ENCODE results near the gene CCT8.

The CCT8 gene, protein sequence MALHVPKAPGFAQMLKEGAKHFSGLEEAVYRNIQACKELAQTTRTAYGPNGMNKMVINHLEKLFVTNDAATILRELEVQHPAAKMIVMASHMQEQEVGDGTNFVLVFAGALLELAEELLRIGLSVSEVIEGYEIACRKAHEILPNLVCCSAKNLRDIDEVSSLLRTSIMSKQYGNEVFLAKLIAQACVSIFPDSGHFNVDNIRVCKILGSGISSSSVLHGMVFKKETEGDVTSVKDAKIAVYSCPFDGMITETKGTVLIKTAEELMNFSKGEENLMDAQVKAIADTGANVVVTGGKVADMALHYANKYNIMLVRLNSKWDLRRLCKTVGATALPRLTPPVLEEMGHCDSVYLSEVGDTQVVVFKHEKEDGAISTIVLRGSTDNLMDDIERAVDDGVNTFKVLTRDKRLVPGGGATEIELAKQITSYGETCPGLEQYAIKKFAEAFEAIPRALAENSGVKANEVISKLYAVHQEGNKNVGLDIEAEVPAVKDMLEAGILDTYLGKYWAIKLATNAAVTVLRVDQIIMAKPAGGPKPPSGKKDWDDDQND

DNA sequence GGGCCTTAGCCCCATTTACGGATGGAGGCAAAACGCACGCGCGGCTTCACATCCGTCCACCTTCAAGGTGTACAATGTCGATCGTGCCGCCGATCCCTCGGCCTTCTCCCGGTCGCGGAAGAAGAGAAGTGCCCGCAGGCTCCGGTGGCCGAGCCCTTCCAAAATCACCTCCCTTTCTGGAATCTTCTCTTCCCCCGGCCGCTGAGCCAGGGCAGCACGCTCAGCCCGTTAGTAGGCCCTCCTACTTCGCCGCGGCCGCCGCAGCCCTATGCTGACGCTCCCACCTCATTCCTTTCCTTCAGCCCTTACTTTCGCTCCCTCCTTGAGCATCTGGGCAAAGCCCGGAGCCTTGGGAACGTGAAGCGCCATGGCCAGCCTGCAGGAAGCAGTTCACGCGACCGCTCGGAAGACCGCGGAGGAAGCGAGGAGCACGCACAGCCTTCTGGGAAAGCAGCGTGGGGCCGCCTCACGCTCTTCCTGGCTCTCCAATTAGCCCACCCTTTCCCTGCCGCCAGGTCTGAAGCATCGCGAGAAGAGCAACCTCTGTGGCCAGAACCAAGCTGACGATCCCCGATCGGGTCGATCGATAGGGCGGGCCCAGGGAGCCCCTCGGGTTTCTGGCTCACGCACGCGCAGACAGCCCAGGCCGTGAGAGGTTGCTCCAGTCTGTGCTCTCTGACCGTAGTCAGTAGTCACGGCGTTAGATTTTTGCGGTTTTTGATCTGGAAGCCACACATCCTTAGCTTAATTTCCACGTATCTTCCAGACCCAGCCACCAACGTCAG, at the start of gene CCT8:
Gene CCT8 (minus strand): TSS at position 427 of the 785 bp plus-strand sequence. CDS start 58 bp downstream, at position 369.
- DNase-seq = peak; percentile 100

DNA sequence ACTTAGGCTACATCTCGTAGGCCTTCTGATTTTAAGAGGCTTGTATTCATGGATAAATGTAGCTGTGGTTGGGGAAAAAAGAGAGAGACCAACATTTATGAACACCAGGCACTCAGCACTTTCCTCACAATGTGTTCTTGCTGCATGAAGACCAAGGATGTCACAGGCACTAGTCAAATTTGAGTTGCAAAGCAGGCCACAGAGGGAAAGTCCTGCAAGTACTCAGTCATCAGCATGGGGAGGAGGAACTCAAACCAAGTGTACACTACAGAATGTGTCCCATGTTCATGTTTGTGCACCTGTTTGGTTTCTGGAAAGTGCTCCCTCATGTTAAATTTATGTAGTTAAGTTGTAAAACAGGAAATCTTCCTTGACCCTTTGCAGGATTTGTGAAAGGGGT, 48.3 kb upstream of the CCT8 start:
- DNase-seq = no peak

DNA sequence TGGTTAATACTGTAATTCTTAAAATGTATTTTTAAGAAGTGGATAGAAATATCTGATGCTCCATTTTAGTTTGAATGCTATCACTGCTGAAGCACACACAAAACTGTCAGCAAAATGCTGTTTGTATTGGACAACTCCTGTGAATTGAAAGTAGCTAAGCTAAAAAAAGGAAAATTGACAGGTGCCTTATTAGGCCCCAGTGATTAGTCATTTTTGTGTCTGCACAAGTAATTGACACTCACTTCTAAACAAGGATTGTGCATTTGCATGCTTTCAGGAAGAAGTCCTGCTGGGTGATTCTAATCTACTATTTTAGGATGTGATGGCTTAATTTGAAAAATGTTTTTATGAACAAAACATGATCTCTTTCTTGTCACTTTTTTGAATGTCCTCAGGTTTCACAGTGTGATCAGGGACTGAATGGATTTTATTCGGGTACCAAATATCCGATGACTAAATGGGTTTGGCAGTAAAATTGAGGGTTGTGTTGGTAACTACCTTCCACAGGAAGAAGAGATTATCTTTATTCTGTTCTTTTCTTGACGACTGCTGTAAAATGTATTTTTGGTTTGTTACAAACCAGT, 44.0 kb upstream of the CCT8 start:
- DNase-seq = no peak

DNA sequence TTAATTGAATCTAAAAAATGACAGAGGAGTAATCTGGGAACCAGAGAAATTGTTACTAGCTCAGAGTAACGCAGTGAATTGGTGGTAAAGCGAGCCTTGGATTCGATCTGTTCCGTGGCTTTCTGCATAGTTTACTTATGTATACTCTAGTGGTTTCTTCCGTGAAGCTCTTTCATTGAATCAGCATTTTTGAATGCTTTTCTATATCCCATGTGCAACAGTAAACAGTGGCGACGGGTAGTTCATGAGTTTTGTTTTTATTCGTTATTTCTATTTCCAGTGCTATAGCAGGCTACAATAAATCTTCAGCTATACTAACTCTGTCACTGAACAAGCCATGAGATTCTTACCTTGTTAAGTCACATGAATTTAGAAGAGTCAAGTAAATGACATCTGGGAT, 42.5 kb upstream of the CCT8 start:
- DNase-seq = no peak

DNA sequence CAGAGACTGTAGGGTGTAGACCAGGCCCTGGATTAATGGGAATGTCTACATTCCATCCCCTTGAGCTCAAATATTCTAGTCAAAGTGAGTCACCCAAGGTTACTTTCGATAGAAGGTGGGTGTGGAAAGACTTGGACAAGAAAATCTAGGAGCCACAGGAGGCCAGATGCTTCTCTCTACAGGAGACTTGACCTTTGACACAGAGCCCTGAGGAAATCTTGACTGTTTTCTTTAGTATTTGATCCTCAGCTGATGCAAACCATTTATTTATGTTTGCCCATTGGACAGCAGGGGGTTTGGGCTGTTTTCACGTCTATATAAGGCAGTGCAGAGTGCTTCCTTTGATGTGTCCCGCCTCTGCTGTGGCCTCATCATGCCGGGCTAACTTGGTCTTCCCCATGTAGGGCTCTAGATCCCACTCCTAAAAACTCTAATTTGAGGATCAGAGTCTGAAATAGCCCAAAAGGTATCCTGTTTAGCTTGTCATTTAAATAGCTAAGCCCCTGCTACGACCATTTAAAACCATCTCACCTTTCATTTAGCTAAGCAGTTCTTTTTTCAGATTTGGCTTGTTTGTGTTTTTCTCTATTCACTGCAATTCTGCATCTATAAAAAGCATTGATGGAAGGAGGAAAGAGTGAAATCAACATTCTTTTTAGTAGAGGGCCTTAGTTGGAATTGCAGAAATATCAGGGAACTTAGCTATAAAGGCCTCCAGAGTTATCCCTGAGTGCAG, 41.5 kb upstream of the CCT8 start:
- DNase-seq = peak; percentile 89

DNA sequence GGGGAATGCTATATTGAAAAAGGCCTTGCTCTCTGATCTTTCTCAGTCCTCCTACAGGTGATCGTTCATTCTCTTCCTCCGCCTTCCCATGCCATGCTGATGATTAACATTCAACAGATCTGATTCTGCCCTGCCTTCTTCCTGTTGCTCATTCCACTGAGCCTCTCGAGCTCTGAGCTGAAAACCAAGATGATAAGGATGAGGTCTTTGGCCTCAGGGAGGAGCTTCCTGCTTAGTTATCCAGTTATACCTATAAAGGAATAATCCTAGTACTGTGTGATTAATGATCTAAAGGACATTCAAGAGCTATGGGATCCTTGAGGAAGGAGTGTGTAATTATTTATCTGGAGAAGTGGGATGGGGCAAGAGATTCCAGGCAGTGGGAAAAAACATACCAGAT, 31.8 kb upstream of the CCT8 start:
- DNase-seq = peak; percentile 42

DNA sequence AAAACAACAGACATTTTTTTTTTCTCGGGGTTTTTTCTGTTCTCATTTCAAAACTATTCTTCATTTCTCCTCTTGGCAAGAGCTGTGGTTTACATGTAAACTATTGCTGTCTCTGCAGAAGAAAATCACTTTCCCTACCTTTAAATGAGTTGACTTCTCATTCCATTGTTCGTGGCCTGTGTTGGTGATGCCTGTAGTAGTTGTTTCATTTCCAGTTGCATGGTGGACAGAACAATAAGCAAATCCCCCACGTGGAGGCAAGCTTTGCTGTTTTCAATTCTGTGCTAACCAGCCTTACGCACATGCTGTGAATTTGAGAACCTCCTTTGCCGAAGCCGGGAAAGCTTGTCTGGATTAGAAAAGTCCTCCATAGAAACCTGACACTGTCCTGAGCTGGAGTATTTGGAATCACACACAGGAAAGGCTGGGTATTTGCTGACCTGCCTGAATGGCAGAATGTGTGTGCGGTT, 30.8 kb upstream of the CCT8 start:
- peak; percentile 47 for DNase-seq

DNA sequence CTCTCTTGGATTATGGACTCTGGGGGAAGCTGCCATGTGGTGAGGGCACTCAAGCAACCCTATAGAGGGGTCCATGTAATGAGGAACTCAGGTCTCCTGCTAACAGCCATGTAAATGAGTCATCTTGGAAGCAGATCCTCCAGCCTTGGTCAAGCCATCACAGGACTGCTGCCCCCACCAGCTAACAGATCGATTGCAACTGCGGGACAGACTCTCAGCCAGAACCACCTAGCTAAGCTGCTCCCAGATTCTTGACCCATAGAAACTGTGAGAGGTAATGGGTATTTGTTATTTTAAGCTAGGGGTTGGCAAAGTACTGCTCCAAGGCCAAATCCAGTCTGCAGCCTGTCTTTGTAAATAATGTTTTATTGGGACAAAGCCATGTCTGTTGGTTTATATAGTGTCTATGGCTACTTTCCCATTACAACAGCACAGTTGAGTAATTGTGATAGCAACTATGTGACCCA, 29.4 kb upstream of the CCT8 start:
- DNase-seq = no peak

DNA sequence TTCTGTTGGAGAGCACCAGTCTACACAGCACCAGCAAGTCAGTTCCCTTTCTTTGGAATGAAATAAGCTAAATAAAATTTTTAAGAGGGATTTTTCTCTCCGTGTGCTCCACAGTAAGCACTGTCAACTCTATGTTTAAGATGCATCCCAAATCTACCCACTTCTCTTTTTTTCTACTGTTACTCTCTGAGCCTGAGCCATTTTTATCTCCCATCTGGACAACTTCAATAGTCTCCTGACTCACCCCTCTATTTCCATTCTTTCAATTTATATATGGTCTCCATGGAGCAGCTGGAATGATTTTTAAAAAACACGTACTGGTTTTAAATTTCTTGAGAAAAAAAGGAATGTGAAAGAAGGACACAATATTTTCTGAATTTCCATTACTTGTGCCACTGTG, 24.7 kb upstream of the CCT8 start:
- DNase-seq = peak; percentile 24

DNA sequence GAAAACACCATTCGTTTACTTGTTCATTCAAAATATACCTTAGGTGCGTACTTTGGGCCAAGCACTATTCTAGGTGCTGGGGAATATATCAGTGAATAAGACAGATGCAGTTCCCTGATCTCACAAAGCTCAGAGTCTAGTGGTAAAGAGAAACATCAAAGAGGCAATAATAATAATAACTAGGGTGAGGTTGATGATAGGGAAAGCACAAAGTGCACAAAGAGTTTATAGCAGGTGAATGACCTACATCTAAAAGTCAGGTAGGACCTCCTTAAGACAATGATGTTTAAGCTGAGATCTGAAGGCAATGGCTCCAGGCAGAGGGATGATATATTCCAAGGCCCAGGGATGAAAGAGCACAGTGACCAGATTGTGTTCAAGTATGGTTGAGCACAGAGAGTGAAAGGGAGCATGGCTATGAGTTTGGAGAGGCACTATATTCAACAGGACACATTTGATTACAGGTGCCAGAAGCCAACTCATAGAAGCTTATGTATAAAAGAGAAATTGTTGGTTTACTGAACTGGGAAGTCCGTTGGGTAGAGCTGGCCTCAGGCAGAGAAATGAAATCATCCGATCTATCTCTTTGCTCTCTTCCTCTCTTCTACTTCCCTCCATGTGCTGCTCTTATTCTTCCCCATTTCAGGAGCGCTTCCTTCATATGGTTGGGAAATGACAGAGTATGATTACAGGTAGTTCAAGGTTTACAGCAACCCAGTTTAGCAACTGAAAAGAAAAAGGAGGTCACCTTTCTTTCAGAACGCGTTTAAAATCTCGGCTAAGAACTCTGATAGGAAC, 23.0 kb upstream of the CCT8 start:
- DNase-seq = no peak

DNA sequence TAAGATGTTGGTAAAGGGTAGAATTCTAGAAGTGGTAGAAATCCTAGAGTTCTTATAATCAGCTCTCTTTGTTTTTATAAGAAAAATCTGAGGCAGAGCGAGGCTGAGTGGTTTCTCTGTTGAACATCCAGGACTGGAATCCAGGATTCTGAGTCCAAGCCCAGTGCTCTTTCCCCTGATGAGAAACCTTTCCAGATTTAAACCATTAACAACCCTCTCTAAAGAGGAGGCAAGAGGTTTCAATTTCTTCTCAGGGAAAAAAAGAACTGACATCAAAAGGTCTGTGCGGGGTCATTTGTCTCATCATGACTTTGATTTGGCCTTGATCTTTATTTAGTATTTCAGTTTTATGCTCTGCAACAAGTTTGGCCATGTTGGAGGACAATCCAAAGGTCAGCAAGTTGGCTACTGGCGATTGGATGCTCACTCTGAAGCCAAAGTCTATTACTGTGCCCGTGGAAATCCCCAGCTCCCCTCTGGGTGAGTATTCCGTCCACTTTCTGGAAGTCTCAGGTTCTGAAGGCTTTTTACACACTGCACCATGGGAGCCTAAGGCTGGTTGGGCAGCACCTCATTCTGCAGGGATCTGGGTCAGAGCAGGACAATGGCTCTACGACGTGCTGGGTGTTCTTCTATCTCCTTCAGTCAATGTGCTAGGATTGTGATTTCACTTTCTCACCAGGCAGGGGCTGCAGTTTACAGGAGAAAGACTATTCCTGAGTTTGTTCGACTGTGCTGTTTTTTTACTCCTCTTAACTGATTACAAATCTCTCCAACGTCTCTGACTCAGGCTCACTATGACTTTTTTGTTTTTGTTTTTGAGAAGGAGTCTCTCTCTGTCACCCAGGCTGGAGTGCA, 18.9 kb upstream of the CCT8 start:
- DNase-seq = no peak

DNA sequence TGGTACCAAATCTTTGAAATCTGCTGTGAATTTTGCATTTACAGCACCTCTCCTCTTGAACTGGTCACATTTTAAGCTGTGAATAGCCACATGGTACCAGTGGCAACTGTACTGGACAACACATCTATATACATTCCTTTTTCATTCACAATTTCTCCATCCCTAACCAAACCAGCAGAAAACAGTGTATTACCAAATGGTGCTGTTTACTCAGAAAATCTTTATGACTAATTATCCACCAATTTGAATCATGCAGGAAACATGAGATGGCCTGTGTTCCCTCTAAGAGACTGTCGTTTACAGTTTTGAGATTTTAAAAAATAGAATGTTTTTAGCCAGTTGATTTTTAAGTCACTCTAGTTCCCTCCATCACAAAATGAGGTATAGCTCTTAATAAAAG, 17.6 kb upstream of the CCT8 start:
- peak; percentile 71 for DNase-seq

DNA sequence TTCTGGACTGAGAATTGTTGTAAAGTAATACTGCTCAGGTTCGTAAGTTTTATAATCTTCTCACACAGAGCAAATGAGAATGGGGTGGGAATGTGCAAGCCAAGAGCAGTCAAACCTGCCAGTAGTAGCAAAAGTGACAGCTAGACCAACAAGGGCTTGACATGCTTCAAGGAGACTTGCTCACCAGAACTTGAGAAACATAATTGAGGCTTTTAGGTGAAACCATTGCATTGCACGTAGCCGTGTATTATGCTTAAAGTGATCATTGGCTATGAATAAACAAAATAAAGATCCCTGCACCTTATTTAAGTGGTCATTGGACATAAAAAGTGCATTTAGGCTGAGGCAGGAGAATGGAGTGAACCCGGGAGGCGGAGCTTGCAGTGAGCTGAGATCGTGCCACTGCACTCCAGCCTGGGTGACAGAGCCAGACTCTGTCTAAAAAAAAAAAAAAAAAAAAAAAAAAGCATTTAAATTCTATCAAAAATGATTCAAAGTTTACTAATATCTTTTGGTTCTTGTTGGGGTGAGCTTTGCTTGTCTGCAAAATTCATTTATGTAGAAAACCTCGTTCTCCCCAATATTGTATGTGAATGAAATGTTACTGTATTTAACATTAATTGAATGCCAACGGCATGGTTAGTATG, 11.8 kb upstream of the CCT8 start:
- no peak for DNase-seq

DNA sequence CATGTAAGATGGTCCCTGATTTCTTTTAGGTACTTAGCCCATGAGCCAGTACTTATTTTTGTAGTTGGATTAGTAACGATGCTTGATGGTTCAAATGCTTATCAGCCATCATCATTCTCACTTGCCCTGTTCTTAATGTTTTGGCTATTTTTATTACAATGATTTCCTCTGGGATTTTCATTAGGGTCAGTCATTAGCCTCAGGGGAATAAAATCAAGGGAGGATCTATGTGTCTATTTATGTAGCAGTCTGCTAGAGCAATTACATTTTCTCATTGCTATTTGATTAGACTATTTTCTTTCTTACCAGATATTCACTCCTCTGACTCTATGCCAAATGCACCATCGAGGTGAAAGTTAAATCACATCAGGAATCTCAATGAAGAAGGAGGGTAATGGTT, 10.9 kb upstream of the CCT8 start:
- DNase-seq = no peak

DNA sequence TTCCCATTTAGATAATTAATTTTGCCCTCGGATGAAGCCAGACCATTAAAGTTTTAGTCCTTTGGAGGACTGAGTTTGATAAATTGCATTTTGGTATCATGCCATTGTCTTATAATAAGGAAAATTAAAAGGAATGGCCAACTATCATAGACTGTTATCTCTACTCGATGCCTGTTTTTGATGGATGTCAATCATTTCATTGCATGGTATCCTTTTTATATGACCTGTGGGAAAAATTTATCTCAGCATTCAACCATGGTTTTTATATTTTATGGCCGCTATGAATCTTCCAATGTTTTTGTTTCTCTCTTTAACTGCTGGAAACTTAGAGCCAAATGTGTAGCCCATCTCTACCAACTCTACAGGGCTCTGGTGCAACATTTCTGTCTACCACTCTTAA, 9.9 kb upstream of the CCT8 start:
- no peak for DNase-seq

DNA sequence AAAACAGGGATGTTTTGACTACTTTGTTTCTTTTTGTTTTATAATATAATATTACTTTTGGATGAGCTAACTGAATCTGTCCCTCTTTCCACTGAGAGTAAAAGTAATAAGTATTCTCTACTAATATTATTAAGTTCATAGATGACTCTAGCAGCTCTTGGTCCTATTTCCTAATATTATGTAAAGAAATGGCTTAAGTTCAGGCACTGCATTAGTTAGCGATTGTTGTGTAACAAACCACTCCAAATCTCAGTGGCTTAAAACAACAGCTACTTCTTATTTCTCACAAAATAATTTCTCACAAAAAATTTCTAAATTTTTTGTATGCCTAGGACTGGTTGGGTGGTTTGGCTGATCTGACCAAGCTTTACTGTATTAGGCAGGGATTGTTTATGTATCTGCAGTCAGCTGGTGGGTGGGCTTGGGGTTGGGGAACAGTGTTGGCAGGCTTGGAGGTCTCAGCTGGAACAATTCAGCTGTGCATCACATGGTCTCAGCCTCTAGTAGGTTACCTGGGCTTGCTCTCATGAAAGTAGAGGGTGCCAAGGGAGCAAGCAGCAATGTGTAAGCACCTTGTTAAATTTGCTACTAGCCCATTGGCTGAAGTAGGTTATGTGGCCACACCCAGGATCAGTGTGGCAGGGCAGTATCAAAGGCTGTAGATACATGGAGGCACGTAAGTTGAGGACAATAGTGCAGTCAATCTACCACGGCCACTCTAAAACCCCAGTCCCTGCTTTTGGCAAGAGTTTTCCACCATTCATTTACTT, 8.8 kb upstream of the CCT8 start:
- no peak for DNase-seq

DNA sequence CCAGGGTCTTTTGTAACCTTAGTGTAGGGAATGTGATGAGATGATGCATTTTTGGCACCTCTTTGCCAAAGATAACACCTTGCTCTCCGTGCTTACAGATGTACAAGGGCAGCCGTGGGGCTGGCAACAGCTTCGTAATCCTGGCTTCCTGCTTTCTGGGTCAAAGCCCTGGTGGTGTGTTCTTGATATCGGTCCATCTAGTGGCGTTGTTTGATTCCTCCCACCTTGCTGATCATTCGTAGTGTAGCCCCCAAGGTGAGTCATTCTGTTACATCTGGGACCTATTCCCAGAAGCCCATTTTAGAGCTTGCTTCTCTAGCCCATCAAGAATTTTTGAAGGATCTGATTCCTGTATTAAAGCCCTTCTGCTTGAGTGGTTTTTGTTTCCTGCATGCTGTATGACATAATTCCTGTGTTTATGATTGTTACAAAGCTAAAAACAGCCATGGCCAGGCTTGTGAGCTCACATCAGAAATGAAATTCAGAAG, 7.0 kb upstream of the CCT8 start:
- DNase-seq = no peak

DNA sequence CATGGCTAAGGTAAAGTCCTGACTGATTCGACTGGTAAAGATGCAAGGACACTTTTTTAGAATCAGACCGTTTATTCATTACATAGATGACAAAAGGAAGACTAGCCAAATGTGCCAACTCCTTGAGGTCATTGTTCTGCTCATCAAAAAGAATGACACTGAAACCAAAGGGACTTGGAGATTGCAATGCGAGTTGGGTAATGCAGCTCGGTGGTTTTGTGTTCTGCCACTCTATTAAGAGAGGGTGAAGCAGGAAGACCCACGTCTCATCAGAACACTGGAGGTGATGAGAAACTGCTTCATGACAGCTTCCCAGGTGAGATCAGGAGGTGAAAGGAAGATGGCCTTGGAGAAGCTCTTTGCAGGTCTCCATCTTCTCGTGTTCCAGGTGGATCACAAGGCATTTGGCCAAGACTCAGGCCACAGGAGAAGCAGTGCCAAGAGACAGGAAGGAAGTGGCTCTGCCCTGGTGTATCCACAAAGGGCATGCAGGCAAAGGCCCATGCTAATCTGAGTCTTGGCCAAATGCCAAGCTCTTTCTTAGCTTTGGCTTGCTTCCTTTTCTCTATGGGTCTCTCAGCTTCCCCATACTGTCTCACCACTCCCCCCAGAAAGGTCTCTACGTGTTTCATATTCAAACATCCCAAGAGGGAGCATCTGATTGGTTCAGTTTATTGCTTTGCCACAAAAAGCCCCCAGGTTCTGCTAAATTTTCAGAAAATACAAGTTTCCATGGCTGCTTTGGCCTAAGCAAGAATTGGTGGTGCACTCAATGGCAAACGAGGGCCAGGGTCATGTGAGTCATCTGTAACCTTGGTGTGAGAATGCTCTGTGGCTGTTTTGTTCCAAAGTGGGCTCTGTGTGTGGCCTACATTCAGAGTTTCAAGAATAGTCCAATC, 5.7 kb upstream of the CCT8 start:
- DNase-seq = no peak

Data from fibroblast of upper back skin (primary cell).